GM03348 (cell line): Measurements from ENCODE around the gene THAP3.
A peak's percentile ranks its signal among the peaks of the same experiment; 100 is the strongest.

Experiments used
- DNase-seq: peaks from one replicate; pipeline ENCODE4 v3.0.0; 2012; ENCODE audit warnings: low spot score

The THAP3 gene

GRCh38 chr1:6612641-6613360 is 11.9 kb upstream of the THAP3 start:
- DNase-seq = peak; percentile 90

GRCh38 chr1:6613361-6614018 is 11.2 kb upstream of the THAP3 start, which contains the start of gene PHF13:
Gene PHF13 (plus strand): TSS chr1:6613731. CDS start chr1:6614067, 336 bp downstream.
- peak; percentile 99 for DNase-seq

GRCh38 chr1:6614019-6614928 is 10.4 kb upstream of the THAP3 start:
- peak; percentile 90 for DNase-seq

- peak; percentile 46 for DNase-seq
Observed at GRCh38 chr1:6614929-6615785, 9.5 kb upstream of the THAP3 start.

GRCh38 chr1:6619045-6619444 is 5.6 kb upstream of the THAP3 start:
- DNase-seq = no peak

GRCh38 chr1:6621429-6622391 is 3.0 kb upstream of the THAP3 start:
- no peak for DNase-seq

- DNase-seq = no peak
Observed at GRCh38 chr1:6622396-6623152, 2.1 kb upstream of the THAP3 start.

- DNase-seq = no peak
Observed at GRCh38 chr1:6623269-6623965, 1.3 kb upstream of the THAP3 start.

GRCh38 chr1:6625584-6626149 is 999 bp downstream of the THAP3 start:
- DNase-seq = peak; percentile 71

- no peak for DNase-seq
Observed at GRCh38 chr1:6627031-6627430, 2.4 kb downstream of the THAP3 start.

- DNase-seq = no peak
Observed at GRCh38 chr1:6627841-6628545, 3.3 kb downstream of the THAP3 start.

GRCh38 chr1:6628971-6629479 is 4.4 kb downstream of the THAP3 start:
- DNase-seq = no peak

GRCh38 chr1:6630027-6630426 is 5.4 kb downstream of the THAP3 start:
- no peak for DNase-seq

GRCh38 chr1:6631058-6631457 is 6.4 kb downstream of the THAP3 start:
- no peak for DNase-seq

GRCh38 chr1:6632588-6633514 is 8.2 kb downstream of the THAP3 start:
- DNase-seq = no peak

- DNase-seq = peak; percentile 55
Observed at GRCh38 chr1:6634371-6635052, 9.8 kb downstream of the THAP3 start.
